Measurements from ENCODE around the gene COL9A3.

Gene COL9A3

DNA sequence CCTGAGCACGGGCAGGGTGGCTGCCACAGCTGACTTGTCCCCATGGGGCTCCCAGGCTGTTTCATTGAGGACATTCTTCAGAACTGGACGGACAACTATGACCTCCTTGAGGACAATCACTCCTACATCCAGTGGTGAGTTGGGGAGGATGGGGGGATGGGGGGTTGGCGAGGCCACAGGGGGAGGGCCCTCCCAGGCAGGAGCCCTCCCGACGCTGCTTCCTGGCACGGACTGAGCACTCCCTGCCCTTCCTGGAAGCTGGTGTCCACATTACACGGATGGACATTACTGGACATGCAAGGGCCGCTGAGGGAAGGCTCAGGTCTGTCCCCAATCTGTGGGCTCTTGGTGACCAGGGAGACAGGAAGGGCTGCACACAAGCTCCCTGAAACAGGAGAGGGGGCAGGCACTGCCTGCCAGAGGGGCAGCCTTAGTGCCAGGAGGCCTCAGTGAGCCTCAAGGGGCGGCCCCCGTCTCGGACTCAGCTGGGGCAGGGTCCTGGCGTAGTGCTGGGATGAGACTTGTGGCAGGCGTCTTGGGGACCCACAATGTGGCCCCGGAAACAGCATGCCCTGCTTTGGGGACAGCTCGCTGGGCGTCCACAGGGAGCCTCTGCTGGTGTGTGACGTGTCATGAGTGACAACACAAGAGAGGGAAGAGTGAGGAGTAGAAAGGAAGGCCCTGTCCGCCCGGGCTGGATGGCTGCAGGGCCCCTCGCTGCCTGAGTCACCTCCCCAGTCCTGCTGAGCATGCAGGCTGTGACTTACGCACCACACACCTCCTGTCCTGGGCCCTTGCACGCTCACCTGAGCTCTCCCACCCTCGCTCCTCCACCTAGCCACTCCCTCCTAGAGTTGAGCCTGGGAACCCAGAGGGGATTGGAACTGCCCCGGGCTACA, 7.1 kb upstream of the COL9A3 start:
- no peak for DNase-seq (ENCODE audit: low read depth in 3 of 3, low spot score in 1 of 3)

DNA sequence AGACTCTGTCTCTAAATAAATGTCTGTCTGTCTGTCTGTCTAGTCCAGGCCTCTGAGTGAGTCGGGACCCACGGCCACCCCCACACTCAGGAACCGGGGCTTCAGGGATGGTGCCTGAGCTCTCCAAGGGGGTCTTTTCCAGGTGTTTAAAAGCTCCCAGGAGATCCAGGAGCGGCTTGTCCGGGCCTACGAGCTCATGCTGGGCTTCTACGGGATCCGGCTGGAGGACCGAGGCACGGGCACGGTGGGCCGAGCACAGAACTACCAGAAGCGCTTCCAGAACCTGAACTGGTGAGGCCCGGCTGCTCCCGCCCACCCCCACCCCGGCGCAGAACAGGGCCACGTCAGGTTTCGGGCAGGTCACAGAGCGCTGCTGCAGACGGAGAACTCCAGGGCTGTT, 5.5 kb upstream of the COL9A3 start:
- DNase-seq (ENCODE audit: low read depth in 3 of 3, low spot score in 1 of 3), result no peak

DNA sequence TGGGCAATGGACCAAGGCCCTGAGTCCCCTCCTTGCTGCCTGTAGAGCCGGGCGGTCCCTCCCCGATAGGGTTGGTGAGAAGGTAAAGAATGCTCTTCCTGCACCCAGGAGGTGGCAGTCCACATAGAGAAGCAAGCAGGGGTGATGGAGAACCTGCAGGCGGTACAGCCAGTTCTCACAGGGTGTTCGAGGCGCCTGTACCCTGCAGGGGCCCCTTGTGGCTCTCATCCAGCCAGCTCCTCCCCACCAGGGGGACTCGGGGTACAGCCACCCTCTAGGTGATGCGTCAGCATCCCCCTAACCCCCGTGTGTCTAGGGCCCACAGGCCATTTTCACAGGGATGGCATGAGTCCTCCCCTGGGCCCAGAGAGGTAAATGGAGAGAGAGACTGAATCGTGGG, 5.1 kb upstream of the COL9A3 start:
- DNase-seq (ENCODE audit: low read depth in 3 of 3, low spot score in 1 of 3), result no peak

DNA sequence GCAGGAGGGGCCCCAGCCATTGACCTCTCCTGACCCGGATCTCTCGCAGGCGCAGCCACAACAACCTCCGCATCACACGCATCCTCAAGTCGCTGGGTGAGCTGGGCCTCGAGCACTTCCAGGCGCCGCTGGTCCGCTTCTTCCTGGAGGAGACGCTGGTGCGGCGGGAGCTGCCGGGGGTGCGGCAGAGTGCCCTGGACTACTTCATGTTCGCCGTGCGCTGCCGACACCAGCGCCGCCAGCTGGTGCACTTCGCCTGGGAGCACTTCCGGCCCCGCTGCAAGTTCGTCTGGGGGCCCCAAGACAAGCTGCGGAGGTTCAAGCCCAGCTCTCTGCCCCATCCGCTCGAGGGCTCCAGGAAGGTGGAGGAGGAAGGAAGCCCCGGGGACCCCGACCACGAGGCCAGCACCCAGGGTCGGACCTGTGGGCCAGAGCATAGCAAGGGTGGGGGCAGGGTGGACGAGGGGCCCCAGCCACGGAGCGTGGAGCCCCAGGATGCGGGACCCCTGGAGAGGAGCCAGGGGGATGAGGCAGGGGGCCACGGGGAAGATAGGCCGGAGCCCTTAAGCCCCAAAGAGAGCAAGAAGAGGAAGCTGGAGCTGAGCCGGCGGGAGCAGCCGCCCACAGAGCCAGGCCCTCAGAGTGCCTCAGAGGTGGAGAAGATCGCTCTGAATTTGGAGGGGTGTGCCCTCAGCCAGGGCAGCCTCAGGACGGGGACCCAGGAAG, 4.5 kb upstream of the COL9A3 start:
- no peak for DNase-seq (ENCODE audit: low read depth in 3 of 3, low spot score in 1 of 3)

DNA sequence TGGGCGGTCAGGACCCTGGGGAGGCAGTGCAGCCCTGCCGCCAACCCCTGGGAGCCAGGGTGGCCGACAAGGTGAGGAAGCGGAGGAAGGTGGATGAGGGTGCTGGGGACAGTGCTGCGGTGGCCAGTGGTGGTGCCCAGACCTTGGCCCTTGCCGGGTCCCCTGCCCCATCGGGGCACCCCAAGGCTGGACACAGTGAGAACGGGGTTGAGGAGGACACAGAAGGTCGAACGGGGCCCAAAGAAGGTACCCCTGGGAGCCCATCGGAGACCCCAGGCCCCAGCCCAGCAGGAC, 4.0 kb upstream of the COL9A3 start:
- no peak for DNase-seq (ENCODE audit: low read depth in 3 of 3, low spot score in 1 of 3)

DNA sequence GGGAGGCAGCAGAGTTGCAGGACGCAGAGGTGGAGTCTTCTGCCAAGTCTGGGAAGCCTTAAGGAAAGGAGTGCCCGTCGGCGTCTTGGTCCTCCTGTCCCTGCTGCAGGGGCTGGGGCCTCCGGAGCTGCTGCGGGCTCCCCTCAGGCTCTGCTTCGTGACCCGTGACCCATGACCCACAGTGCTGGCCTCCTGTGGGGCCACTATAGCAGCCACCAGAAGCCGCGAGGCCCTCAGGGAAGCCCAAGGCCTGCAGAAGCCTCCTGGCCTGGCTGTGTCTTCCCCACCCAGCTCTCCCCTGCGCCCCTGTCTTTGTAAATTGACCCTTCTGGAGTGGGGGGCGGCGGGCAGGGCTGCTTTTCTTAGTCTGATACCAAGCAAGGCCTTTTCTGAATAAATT, 3.3 kb upstream of the COL9A3 start:
- no peak for DNase-seq (ENCODE audit: low read depth in 3 of 3, low spot score in 1 of 3)

DNA sequence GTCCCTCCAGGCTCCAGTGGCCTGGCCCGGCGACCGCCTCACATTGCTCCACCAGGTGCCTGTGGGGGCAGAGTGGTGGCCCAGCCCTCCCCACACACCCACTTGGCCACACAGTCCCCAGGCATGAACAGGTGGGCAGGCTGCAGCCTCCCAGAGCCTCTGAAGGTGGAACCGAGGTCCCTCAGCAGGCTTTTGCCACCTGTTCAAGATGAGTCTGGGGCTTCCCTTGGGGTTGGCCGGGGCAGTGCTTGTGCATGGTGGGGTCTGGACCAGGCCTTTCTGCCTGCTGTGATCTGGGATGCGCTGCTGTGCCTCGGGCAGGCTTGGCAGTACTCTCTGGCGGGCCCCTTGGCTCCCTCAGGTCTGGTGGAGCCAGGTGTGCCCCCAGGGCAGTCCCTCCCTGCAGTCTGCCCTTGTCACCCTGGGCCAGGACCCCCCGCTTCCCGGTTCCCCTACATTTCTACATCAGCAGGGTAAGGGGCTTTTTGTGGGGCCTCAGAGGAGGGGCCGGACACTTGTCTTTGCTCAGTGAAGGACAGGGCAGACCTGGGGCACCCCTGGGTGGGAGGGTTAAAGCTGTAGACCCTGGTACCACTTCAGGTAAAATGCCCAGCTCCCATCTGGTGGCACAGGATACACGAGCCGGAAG, 2.7 kb upstream of the COL9A3 start:
- no peak for DNase-seq (ENCODE audit: low read depth in 3 of 3, low spot score in 1 of 3)

DNA sequence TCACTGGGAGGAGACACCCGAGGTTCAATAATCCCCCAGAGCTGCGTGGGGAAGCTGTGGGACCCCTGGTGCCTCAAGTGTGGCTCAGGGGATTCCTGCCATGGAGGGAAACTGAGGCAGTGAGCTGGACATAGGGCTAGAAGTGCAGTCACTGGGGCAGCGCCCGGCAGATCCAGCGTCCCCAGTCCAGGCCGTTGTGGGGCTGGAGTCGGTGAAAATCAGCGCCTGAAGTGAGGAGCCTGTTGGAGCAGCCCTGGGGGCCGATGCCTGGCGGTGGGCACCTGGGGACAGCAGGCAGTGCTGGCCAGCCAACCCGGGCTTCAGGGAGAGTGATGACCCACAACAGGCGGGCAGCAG, 2.2 kb upstream of the COL9A3 start:
- DNase-seq (ENCODE audit: low read depth in 3 of 3, low spot score in 1 of 3), result no peak

DNA sequence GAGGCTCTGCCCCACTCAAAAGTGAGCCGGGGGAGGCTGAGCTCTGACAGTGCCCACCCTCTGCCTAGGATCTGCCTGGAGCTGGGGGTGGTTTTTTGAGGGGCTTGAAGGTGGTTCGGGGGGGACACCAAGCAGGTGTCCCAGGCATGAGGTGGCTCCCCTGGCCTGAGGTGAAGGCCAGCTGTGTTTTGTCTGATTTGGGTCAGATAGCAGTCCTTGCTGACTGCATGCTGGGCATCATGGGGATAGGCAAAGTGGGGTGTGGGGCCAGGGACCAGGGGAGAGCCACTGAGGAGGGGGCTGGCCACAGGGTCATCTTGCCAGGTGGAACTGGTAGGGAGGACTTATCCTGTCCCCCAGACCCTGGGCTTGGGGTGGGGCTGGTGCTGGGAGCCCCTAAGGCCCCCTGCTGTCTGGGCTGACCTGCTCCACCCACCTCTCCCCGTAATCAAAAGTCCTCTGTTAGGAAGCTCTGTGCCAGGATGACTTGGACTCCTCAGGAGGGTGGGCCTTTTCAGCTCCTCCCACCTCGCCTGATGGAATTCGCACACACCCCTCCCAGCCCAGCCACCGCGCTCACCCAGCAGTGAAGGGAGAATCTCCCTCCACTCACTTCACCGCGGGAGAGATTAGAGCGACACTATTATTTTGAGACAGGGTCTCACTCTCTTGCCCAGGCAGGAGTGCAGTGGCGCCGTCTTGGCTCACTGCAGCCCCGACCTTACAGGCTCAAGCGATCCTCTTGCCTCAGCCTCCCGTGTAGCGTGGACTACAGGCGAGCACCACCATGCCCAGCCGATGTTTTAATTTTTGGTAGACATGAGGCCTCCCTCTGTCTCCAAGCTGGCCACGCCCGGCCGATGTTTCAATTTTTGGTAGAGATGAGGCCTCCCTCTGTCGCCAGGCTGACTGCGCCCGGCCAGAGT, 1.5 kb upstream of the COL9A3 start:
- DNase-seq (ENCODE audit: low read depth in 3 of 3, low spot score in 1 of 3), result no peak

DNA sequence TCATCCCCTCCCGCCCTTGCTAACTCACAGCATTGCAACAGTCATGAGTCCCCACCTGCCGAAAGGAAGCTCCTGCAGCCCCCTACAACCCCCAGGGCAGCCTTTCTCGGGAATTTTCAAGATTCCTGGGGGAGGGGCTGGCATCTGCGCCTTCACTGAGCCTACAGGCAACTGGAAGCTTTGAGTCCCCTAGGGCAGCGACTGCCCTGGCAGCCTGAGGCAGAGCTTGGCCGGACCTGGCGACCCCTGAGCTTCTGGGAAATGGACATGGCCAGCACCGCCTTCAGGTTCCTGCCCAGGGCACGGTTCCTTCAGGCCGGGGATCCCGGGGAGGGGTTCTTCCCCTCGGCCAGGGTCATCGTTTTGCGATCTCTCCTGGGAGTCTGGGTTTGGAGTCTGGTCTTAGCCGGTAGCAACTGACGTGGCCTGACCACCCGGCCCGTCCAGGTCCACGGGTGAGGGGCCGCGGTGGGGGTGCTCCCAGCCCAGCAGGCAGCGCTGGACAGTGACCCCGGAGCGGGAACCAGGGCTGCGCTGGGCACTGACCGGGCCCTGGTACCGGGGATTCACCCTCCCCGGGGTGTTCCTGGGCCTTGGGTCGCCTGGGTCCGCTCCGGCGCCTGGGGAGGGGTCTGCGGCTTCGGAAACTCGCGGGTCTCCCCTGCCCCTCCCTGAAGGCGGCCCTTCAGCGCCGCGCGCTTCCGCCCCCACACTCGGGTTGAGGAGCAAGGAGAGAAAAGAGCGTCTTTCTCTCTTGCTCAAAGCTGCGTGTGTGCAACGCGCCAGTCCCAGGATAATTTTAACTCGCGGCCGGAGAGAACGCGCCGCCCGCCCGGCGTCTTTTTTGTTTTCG, 593 bp upstream of the COL9A3 start:
- DNase-seq (ENCODE audit: low read depth in 3 of 3, low spot score in 1 of 3), result no peak

DNA sequence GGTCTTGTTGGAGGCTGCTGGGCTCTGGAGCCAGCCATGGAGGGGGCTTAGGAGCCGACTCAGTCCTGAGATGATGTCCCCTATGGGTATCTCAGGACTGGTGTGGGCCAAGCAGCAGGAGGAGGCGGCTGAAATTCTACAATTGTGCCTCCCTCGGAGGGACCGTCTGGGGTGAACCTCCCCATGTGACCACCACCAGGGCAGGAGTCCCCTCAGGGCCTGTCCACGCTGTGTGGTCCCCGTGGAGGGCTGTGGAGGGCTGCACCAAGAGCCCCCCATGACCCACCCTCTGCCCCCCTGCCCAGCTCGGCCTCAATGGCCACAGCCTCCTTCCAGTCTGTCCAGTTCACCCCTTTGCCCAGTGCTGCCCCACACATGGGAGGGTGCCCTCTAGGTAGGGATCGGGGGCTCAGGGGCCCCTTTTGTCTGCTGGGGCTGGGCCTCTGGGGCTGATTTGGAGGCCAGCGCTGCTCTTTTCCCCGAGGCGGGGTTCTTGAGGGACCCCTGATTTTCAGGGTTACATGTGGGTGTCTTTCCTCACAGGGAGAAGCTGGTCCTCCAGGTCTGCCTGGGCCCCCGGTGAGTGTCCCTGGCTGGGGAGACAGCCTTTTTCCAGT, 1.2 kb downstream of the COL9A3 start:
- no peak for DNase-seq (ENCODE audit: low read depth in 3 of 3, low spot score in 1 of 3)

DNA sequence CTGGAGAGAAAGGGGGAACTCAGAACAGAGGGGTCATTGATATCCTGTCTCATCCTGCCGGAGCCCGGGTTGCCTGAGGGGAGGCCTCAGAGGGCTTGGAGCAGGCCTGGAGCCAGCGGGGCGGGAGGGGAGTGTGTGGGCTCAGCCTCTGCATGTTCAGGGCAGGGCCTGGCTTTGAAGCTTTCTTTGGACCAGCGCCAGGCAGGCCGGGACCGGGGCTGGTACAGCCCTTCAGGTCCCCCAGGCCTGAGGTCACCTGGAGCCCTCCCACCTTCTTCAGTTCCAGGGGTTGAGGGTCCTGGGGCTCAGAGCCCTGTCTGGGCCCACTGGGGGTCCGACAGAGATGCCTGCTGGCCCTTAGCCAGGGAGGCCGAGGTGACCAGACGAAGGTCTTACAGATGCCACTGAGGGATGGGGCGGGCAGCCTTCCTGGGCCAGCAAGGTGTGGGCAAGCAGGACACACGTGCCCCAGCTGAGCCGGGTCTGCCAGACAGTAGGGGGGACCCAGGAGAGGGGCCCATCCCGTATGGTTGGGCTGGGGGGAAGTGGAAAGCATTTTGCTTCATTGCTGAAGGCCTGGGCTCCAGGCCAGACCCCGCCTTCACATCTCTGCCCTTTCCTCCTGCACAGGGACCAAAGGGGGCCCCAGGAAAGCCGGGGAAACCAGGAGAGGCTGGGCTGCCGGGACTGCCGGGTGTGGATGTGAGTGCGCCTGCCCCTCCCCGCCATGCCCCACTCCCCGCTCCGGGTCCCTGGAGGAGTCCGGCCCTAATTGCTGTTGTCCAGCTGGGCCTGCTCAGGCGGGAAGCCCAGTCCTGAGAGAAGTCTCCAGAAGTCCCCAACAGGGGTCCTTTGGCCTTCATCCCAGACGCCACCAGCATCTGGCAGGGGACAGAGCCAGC, 2.0 kb downstream of the COL9A3 start:
- no peak for DNase-seq (ENCODE audit: low read depth in 3 of 3, low spot score in 1 of 3)

DNA sequence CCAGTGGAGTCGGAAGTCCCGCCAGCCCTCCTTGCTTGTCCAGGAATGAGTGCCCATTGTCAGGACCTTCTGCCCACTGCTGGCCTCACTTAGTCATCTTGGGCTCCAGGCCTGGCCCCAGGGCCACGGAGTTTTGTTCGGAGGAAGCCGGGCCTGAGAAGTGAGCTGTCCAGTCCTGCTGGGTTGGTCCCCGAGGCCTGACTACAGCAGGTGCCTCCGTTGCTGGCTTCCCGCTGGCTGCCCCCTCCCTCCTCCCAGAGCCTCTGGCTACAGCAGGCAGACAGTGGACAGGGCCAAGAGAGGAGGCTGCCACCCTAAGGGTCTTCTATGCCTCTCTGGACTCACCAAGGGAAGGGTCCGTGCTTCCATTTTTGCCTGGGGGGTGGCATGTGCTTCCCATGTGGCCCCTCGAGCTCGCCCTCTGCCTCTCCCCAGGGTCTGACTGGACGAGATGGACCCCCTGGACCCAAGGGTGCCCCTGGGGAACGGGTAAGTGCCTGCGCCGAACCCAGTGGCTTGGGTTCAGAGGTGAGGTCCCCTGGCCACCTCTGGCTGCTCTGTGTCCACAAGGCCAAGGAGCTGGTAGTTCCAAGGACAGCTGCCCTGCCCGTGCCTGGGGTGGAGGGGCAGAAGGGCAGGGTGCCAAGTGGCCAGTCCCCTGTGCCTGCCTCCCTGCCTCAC, 2.8 kb downstream of the COL9A3 start:
- DNase-seq (ENCODE audit: low read depth in 3 of 3, low spot score in 1 of 3), result no peak

DNA sequence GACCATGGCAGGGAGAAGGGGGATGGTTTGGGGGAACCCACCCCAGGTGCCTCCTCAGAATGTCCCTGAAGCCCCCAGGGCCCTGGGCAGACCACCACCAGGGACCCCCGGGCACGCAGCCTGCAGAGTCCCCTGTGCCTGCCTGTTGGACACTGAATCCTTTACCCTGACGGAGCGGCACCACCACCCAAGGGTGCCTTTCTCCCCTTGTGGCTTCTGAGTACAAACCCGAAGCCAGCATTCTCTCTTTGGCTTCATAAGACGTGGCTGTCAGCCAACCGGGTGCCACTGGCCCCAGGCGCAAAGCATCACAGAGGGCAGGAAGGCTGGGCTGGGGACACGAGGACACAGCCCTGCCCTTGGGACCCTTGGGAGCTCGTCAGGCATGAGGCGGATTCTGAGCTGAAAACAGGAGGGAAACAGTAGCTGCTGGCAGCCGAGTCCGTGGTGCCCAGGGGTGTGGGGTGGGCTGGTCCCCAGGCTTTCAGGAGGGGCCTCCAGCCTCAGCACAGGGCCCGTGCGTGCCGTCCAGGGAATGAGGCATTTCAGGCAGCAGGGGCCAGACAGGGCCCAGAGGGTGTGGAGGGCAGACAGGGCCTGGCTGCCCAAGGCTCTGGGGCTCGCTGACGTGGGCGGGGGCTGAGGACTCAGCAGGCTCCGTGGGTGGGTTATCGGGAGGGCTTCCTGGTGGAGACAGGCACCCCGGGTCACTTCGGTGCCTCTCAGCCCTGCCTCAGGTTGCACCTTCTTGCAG, 3.5 kb downstream of the COL9A3 start:
- no peak for DNase-seq (ENCODE audit: low read depth in 3 of 3, low spot score in 1 of 3)

DNA sequence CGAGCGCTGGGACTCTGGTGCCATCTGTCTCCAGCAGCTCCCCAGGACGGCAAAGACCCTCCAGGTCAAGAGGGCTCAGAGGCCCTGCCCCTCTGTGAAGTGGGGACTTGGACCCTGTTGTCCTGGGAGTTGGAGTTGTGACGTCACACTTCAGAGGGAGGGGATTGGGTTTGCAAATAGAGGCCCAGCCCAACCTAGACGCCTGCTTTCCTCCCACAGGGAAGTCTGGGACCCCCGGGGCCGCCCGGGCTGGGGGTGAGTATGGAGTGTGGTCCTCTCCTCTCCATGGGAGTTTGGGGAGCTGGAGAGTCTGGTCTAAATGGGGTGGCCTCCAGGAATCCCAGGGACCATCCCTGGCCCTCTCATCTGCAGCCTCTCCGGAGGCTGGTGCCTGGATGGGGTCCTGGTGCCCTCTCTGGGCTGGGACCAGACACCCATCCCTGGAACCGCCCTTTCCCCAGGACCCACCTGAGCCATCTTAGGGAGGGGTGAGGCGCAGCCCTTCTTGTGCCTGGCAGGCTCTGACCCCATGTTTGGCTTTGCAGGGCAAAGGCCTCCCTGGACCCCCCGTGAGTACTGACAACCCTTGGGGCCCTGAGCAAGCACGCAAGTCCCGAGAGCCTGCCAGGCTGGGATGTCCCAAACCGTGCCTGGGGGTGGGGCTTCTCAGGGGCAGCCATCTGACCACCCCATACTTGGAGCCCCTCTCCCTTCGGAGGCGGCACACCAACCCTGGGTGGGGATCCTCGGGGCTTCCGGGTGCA, 4.3 kb downstream of the COL9A3 start:
- DNase-seq (ENCODE audit: low read depth in 3 of 3, low spot score in 1 of 3), result no peak

DNA sequence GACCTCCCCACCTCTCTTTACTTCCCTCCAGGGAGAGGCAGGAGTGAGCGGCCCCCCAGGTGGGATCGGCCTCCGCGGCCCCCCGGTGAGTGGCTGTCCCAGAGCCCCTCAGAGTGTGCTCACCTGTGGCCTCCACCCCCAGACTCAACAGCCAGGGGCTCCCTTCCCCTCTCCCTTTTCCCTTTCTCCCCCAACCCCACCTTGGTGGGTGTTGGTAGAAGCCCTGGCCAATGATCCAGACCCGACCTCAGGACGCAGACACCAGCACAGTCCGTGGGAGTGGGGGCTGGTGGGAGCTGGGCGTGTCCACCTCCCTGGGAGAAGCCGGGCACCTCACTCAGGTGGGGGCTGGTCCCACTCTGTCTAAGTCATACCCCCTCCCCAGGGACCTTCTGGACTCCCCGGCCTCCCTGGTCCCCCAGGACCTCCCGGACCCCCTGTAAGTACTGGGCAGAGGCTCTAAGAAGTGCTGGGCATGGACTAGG, 4.9 kb downstream of the COL9A3 start:
- DNase-seq (ENCODE audit: low read depth in 3 of 3, low spot score in 1 of 3), result no peak
